ENCODE measurements around the gene NPHP4. TPM values are rescaled to one million over a fixed set of nuclear protein-coding genes. Genes with fewer than 3 reads are reported as not detected.

The NPHP4 gene
- total RNA-seq, 1 donor from 2014 or later = 12.8 TPM

DNA sequence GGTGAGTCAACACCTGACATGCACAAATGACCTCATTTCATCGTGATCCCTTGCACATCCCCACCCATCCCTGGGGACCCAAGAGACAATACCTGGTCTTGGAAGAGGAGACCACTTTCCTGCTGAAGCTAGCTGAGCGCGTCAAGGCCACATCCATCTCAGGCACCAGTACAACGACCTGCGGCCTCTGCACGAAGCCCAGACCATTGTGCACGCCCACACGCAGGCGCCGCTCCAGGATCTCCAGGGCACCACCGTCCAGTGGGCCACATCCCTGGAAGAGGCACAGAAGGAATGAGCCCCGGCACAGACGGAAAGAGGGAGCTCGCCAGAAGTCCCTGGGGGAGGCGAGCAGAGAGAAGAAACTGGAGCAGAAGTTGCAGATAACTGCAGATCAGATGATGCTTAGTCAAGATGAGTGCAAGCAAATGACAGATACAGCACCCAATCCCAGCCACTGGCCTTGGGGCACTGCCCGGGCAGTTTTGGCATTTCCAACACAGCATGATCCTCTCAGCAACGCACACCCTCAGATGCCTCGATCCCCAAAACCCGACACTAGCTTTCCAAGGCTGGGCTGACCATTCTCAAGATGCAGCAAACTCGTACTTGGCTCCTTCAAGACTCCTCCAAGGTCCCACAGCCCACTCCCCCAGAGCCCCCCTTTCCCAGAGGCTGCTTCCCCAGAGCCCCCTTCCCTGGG lies 44.1 kb downstream of the NPHP4 start:
- Mint-ChIP-seq H3K4me3 (ENCODE audit: unreplicated experiment) (no peak overlapping the region), H3K4me1 (ENCODE audit: unreplicated experiment) (peaks cover 2% of the 10 kb centered on the region), H3K27me3 (ENCODE audit: unreplicated experiment) (no peaks in the 10 kb centered on the region), H3K9me3 (ENCODE audit: unreplicated experiment) (no peaks in the 10 kb centered on the region), H3K27ac (ENCODE audit: unreplicated experiment) (no peak overlapping the region), H3K36me3 (ENCODE audit: unreplicated experiment) (peaks cover 25% of the 10 kb centered on the region)
- peak; percentile 68 for DNase-seq (ENCODE audit: extremely low spot score, unreplicated experiment)
- TF ChIP-seq, protein P1, sequence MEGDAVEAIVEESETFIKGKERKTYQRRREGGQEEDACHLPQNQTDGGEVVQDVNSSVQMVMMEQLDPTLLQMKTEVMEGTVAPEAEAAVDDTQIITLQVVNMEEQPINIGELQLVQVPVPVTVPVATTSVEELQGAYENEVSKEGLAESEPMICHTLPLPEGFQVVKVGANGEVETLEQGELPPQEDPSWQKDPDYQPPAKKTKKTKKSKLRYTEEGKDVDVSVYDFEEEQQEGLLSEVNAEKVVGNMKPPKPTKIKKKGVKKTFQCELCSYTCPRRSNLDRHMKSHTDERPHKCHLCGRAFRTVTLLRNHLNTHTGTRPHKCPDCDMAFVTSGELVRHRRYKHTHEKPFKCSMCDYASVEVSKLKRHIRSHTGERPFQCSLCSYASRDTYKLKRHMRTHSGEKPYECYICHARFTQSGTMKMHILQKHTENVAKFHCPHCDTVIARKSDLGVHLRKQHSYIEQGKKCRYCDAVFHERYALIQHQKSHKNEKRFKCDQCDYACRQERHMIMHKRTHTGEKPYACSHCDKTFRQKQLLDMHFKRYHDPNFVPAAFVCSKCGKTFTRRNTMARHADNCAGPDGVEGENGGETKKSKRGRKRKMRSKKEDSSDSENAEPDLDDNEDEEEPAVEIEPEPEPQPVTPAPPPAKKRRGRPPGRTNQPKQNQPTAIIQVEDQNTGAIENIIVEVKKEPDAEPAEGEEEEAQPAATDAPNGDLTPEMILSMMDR (IDR thresholded peaks at IDR 0.05) = no peak

DNA sequence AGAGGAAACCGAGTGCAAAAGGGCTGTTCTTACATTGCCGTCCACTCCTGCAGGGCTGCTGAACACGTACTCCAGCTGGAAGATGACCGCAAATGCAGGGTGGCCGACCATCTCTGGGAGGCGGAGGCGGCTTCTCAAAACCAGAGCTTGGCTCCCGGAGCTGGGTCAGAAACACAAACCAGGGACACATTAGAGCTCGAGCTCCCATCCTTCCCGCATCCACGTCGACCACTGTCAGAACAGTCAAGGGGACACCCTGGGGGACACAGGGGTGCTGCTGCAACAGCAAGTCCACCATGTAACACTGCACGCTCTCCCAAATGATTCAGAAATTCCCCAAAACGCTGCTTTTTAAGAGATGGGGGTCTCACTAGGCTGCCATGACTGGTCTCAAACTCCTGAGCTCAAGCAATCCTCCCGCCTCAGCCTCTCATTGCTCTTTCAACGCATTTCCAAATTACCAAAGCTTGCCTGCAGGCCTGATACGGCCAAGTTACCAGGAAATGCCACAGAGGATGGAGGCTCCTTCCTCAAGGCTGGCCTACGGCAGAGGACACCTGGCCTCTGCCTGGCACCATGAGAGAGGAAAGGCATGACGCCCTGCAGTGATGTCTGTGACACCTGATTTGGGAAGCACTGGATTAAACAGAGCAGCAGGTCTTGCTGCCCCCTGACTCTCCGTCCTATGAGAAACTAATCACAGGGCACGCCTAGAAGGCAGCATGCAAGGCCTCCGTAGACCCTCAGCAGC lies 45.0 kb downstream of the NPHP4 start:
- Mint-ChIP-seq H3K27me3 (ENCODE audit: unreplicated experiment) (no peaks in the 10 kb centered on the region), H3K36me3 (ENCODE audit: unreplicated experiment) (peaks cover 25% of the 10 kb centered on the region), H3K4me1 (ENCODE audit: unreplicated experiment) (peaks cover 2% of the 10 kb centered on the region), H3K9me3 (ENCODE audit: unreplicated experiment) (no peaks in the 10 kb centered on the region), H3K4me3 (ENCODE audit: unreplicated experiment) (no peak overlapping the region), H3K27ac (ENCODE audit: unreplicated experiment) (no peak overlapping the region)
- TF ChIP-seq, protein P1 (IDR thresholded peaks at IDR 0.05) = no peak
- DNase-seq (ENCODE audit: extremely low spot score, unreplicated experiment) = peak; percentile 82

DNA sequence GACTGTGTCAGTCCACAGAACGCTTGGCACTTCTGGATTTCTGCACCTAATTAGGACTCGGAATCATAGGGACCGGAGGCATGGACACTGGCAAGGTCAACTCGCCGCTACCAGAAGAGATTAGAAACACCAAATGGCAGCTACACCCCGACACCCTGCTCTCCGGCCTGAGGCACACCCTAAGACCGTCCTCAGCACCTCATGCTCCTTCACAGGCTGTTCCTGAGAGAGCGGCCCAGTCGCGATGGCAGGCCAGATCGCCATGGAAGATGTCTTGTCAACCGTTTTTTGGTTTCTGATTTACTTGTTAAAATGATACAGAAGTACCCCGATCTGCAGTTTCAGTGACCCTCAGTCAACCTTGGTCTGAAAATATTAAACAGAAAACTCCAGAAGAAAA lies 46.8 kb downstream of the NPHP4 start:
- Mint-ChIP-seq H3K27me3 (ENCODE audit: unreplicated experiment) (no peaks in the 10 kb centered on the region), H3K4me3 (ENCODE audit: unreplicated experiment) (no peak overlapping the region), H3K9me3 (ENCODE audit: unreplicated experiment) (no peaks in the 10 kb centered on the region), H3K4me1 (ENCODE audit: unreplicated experiment) (peaks cover 2% of the 10 kb centered on the region), H3K36me3 (ENCODE audit: unreplicated experiment) (peaks cover 30% of the 10 kb centered on the region), H3K27ac (ENCODE audit: unreplicated experiment) (no peak overlapping the region)
- TF ChIP-seq, protein P1 (IDR thresholded peaks at IDR 0.05) = no peak
- DNase-seq (ENCODE audit: extremely low spot score, unreplicated experiment) = peak; percentile 75

DNA sequence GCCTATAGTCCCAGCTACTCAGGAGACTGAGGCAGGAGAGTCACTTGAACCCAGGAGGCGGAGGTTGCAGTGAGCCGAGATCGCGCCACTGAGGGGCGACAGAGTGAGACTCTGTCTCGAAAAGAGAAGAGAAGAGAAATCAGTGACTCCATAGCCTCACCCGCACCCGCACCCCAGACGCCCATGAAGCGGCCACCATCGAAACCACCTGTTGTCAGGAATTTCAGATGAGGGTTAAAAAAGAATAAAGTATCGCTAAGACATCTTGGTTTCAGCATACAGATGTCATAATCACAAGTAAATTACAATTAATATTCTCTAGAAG lies 47.4 kb downstream of the NPHP4 start:
- Mint-ChIP-seq H3K27ac (ENCODE audit: unreplicated experiment) (no peak overlapping the region), H3K9me3 (ENCODE audit: unreplicated experiment) (no peaks in the 10 kb centered on the region), H3K4me1 (ENCODE audit: unreplicated experiment) (peaks cover 3% of the 10 kb centered on the region), H3K27me3 (ENCODE audit: unreplicated experiment) (no peaks in the 10 kb centered on the region), H3K36me3 (ENCODE audit: unreplicated experiment) (peaks cover 29% of the 10 kb centered on the region), H3K4me3 (ENCODE audit: unreplicated experiment) (no peak overlapping the region)
- TF ChIP-seq, protein P1 (IDR thresholded peaks at IDR 0.05) = no peak
- peak; percentile 73 for DNase-seq (ENCODE audit: extremely low spot score, unreplicated experiment)

DNA sequence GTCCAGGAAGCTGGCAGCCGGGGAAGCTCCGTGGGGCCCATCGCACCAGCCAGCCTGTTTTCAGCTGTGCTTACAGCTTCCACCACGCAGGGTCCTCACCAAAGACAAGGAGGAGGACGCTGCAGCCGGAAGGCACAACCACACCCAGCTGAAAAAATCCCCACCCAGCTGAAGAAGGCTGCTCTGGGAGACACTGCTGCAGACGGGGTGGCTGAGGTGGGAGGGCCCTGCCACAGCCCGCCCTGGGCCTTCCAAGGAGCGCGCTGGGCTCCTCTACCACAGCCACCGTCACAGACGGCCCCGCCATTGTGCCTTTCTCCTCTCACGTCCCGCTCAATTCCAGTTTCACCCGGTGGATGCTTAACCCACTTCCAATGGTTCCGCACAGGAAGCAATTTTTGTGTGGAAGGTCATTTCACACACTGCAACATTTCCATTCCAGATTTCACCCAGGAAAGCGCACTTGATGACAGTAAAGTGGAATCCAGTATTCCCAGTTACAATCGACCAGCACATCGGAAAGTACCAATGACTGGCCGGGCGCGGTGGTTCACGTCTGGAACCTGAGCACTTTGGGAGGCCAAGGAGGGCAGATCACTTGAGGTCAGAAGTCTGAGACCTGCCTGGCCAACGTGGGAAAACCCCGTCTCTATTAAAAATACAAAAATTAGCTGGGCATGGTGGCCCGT lies 47.9 kb downstream of the NPHP4 start:
- DNase-seq (ENCODE audit: extremely low spot score, unreplicated experiment) = peak; percentile 68
- Mint-ChIP-seq H3K27ac (ENCODE audit: unreplicated experiment) (no peak overlapping the region), H3K4me3 (ENCODE audit: unreplicated experiment) (no peak overlapping the region), H3K9me3 (ENCODE audit: unreplicated experiment) (no peaks in the 10 kb centered on the region), H3K36me3 (ENCODE audit: unreplicated experiment) (peaks cover 29% of the 10 kb centered on the region), H3K4me1 (ENCODE audit: unreplicated experiment) (peaks cover 7% of the 10 kb centered on the region), H3K27me3 (ENCODE audit: unreplicated experiment) (no peaks in the 10 kb centered on the region)
- TF ChIP-seq, protein P1 (IDR thresholded peaks at IDR 0.05) = no peak
